ENCODE measurements around the gene MKI67. TPM values are rescaled to one million over a fixed set of nuclear protein-coding genes. Genes with fewer than 3 reads are reported as not detected.

MKI67 gene
- total and polyA plus RNA-seq, 9 of the 15 experiments (the other 6 are each of a cell fraction or from before 2014, with no cell fraction given), result 11.8 to 86.5 (median 36.0) TPM

DNA sequence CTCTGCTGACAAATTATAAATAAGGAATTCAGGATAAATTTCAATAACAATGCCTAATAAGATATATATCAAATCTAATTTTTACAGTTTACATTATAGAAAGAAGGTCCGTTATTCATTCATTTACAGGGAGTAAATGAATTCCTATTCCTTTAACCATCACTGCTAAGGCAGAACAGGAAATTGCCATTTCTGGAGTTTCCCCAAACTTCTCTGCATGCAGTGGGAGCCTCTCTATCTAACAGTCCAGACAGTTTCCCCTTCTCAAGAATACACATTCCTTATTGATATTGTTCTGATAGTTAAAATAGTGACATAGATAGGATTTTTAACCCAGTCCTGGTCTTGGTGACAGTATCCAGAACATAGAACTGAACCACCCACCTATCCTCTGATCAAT lies 24.3 kb downstream of the MKI67 start (continued):
- TF ChIP-seq RCOR1 (IDR thresholded peaks at IDR 0.05; ENCODE audit: borderline replicate concordance in 1 of 2, low read depth in 2 of 2, low read length in 2 of 2), result no peak
- no peak for TF ChIP-seq BRD4 (IDR thresholded peaks at IDR 0.05)
- TF ChIP-seq KLF13 (tag; IDR thresholded peaks at IDR 0.05; ENCODE audit: borderline replicate concordance, low read depth), result no peak

DNA sequence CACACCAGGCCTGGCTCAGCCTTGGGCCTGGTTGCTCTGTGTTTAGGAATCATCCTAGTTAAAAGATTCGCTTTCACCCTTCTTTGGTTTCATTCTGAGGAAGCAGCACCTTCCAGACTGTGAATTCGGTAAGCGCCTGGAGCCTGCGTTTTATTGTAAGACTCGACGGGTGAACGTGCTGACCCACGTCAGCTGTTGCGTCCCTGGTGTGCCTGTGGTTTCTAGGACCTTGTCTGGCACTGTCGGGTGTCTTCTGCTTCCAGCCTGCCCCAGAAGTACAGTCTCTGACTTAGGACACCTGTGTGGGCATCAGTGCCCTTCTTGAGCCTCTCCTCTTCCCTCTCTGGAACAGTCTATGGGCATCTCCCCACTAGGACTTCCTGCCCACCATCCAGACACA lies 26.3 kb downstream of the MKI67 start:
- no peak overlapping the region for H3K4me2 ChIP-seq (ENCODE audit: insufficient read depth, low read length)
- CTCF ChIA-PET (ENCODE audit: low intra/inter-chr PET ratio), result no interaction called here
- ATAC-seq (no peak), DNase-seq (ENCODE audit: extremely low read depth in 1 of 4, low spot score in 3 of 4) (no peak), FAIRE-seq (no peak)
- in situ Hi-C loops (cut with MboI) (no loop called here), intact Hi-C loops (cut with micrococcal nuclease) (no loop called here)
- H3K9ac ChIP-seq (ENCODE audit: insufficient read depth in 1 of 2, low read depth in 2 of 2, low read length in 2 of 2), result no peak overlapping the region
- TF ChIP-seq ZNF134 (CRISPR knock-in tag; conservative IDR thresholded peaks at IDR 0.05) (no peak), MTA1 (IDR thresholded peaks at IDR 0.05; ENCODE audit: borderline replicate concordance) (no peak)
- TF ChIP-seq, protein P1, sequence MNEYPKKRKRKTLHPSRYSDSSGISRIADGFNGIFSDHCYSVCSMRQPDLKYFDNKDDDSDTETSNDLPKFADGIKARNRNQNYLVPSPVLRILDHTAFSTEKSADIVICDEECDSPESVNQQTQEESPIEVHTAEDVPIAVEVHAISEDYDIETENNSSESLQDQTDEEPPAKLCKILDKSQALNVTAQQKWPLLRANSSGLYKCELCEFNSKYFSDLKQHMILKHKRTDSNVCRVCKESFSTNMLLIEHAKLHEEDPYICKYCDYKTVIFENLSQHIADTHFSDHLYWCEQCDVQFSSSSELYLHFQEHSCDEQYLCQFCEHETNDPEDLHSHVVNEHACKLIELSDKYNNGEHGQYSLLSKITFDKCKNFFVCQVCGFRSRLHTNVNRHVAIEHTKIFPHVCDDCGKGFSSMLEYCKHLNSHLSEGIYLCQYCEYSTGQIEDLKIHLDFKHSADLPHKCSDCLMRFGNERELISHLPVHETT (CRISPR knock-in tag; conservative IDR thresholded peaks at IDR 0.05 in 1 of 2, IDR thresholded peaks at IDR 0.05 in 1 of 2), result no peak
- TF ChIP-seq, protein P2, sequence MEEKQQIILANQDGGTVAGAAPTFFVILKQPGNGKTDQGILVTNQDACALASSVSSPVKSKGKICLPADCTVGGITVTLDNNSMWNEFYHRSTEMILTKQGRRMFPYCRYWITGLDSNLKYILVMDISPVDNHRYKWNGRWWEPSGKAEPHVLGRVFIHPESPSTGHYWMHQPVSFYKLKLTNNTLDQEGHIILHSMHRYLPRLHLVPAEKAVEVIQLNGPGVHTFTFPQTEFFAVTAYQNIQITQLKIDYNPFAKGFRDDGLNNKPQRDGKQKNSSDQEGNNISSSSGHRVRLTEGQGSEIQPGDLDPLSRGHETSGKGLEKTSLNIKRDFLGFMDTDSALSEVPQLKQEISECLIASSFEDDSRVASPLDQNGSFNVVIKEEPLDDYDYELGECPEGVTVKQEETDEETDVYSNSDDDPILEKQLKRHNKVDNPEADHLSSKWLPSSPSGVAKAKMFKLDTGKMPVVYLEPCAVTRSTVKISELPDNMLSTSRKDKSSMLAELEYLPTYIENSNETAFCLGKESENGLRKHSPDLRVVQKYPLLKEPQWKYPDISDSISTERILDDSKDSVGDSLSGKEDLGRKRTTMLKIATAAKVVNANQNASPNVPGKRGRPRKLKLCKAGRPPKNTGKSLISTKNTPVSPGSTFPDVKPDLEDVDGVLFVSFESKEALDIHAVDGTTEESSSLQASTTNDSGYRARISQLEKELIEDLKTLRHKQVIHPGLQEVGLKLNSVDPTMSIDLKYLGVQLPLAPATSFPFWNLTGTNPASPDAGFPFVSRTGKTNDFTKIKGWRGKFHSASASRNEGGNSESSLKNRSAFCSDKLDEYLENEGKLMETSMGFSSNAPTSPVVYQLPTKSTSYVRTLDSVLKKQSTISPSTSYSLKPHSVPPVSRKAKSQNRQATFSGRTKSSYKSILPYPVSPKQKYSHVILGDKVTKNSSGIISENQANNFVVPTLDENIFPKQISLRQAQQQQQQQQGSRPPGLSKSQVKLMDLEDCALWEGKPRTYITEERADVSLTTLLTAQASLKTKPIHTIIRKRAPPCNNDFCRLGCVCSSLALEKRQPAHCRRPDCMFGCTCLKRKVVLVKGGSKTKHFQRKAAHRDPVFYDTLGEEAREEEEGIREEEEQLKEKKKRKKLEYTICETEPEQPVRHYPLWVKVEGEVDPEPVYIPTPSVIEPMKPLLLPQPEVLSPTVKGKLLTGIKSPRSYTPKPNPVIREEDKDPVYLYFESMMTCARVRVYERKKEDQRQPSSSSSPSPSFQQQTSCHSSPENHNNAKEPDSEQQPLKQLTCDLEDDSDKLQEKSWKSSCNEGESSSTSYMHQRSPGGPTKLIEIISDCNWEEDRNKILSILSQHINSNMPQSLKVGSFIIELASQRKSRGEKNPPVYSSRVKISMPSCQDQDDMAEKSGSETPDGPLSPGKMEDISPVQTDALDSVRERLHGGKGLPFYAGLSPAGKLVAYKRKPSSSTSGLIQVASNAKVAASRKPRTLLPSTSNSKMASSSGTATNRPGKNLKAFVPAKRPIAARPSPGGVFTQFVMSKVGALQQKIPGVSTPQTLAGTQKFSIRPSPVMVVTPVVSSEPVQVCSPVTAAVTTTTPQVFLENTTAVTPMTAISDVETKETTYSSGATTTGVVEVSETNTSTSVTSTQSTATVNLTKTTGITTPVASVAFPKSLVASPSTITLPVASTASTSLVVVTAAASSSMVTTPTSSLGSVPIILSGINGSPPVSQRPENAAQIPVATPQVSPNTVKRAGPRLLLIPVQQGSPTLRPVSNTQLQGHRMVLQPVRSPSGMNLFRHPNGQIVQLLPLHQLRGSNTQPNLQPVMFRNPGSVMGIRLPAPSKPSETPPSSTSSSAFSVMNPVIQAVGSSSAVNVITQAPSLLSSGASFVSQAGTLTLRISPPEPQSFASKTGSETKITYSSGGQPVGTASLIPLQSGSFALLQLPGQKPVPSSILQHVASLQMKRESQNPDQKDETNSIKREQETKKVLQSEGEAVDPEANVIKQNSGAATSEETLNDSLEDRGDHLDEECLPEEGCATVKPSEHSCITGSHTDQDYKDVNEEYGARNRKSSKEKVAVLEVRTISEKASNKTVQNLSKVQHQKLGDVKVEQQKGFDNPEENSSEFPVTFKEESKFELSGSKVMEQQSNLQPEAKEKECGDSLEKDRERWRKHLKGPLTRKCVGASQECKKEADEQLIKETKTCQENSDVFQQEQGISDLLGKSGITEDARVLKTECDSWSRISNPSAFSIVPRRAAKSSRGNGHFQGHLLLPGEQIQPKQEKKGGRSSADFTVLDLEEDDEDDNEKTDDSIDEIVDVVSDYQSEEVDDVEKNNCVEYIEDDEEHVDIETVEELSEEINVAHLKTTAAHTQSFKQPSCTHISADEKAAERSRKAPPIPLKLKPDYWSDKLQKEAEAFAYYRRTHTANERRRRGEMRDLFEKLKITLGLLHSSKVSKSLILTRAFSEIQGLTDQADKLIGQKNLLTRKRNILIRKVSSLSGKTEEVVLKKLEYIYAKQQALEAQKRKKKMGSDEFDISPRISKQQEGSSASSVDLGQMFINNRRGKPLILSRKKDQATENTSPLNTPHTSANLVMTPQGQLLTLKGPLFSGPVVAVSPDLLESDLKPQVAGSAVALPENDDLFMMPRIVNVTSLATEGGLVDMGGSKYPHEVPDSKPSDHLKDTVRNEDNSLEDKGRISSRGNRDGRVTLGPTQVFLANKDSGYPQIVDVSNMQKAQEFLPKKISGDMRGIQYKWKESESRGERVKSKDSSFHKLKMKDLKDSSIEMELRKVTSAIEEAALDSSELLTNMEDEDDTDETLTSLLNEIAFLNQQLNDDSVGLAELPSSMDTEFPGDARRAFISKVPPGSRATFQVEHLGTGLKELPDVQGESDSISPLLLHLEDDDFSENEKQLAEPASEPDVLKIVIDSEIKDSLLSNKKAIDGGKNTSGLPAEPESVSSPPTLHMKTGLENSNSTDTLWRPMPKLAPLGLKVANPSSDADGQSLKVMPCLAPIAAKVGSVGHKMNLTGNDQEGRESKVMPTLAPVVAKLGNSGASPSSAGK (IDR thresholded peaks at IDR 0.05), result no peak
- no TSS peak for BruUV-seq (replicated peaks)
- 0 out of 2 replicates have a peak, but pooled peaks cover 4% of the 10 kb centered on the region for H4K20me1 ChIP-seq (replicated peaks; ENCODE audit: control insufficient read depth, insufficient read depth, low read length)
- no peaks in the 10 kb centered on the region for H3K9me1 ChIP-seq (ENCODE audit: control insufficient read depth, insufficient read depth, low read length)
- WGBS (ENCODE audit: insufficient coverage, low coverage, missing lambda C conversion rate), result 96% methylated on average over 4 of the region's 10 CpGs
- peaks cover 79% of the 10 kb centered on the region for H3K36me3 ChIP-seq (ENCODE audit: control insufficient read depth, insufficient read depth, low read length)
- H2AFZ ChIP-seq (ENCODE audit: low read depth, low read length), result no peak overlapping the region
- POLR2A ChIA-PET, result interaction anchor here (0.5 to 1.1 kb wide), 4 partner anchors 11 to 712 kb away, joined by 3 to 4 read pairs (median 3); no protein-coding TSS in a partner anchor
- no peaks in the 10 kb centered on the region for H3K79me2 ChIP-seq (ENCODE audit: control insufficient read depth, insufficient read depth, low read length)
- no peak overlapping the region for H3K4me3 ChIP-seq
- H3K4me1 ChIP-seq (replicated peaks in 1 of 2; ENCODE audit: control insufficient read depth in 2 of 2, insufficient read depth in 2 of 2, low read length in 2 of 2), result no peaks in the 10 kb centered on the region
- H3K27ac ChIP-seq (ENCODE audit: extremely low read depth, low read depth, low read length), result no peak overlapping the region
- no peaks in the 10 kb centered on the region for H3K9me3 ChIP-seq (replicated peaks; ENCODE audit: control insufficient read depth, insufficient read depth, low read depth, low read length)
- no peaks in the 10 kb centered on the region for H3K27me3 ChIP-seq (ENCODE audit: control insufficient read depth in 2 of 2, insufficient read depth in 2 of 2, low read length in 2 of 2)

Measured in K562 (cell line).